GM12878 (cell line): ENCODE results near the gene PCCB. TPM values are rescaled to one million over a fixed set of nuclear protein-coding genes. Genes with fewer than 3 reads are reported as not detected.

ENCODE experiments used
- ATAC-seq: fragments of 200-7000 bp; cut with Tn5 transposase; 3 replicates; pipeline ENCODE4 v1.9.1; 2020; ENCODE audit warnings: mild to moderate bottlenecking, moderate library complexity
- BruUV-seq: library from RNA; stranded (reverse); fragments of 400-500 nt; replicated peaks from 2 replicates; lab custom pipeline; 2021; lab: Mats Ljungman, UMichigan
- CTCF ChIA-PET: fragments of 300-600 bp; sonication (Branson Sonifier 250); formaldehyde crosslinking; extraction: SDS; loops from one replicate; lab custom pipeline; 2021; ENCODE audit warnings: inconsistent platforms; lab: Yijun Ruan, JAX
- POLR2A ChIA-PET: fragments of 350-600 bp; formaldehyde crosslinking; extraction: SDS; loops from one replicate; lab custom pipeline; 2021; ENCODE audit warnings: inconsistent platforms; lab: Charles Lee
- RAD21 ChIA-PET: fragments of 300-600 bp; sonication (Branson Sonifier 250); formaldehyde crosslinking; loops from one replicate; lab custom pipeline; 2023; ENCODE audit warnings: antibody characterized with exemption; ENCODE audit not compliant: unreplicated experiment; lab: Charles Lee
- SMC1A ChIA-PET: fragments of 300-600 bp; sonication (Branson Sonifier 250); formaldehyde crosslinking; loops from one replicate; lab custom pipeline; 2023; ENCODE audit not compliant: unreplicated experiment, uncharacterized antibody; lab: Charles Lee
- DNase-seq: peaks from one replicate; pipeline ENCODE4 v3.0.0-alpha.2; 2011; ENCODE audit warnings: low read depth, low spot score
- FAIRE-seq: peaks from 3 replicates; lab custom pipeline; 2011; peaks lifted over from hg19 to GRCh38; lab: Jason Lieb, UNC
- H2AFZ ChIP-seq: 2 replicates; pipeline ENCODE4 v1.6.0; 2011; ENCODE audit warnings: low read depth, low read length, control low read depth; ENCODE audit not compliant: control insufficient read depth
- H3K27ac ChIP-seq: 2 replicates; pipeline ENCODE4 v1.5.1; 2011; ENCODE audit warnings: control low read depth; ENCODE audit not compliant: control insufficient read depth, insufficient read depth
- H3K27me3 ChIP-seq, 2 experiments: replicated peaks in 1 of 2; 2 replicates each; pipeline versions ENCODE4 v1.6.0 to v1.6.1; 2011; ENCODE audit warnings: low read length in 1 of 2; ENCODE audit not compliant: control insufficient read depth in 2 of 2, insufficient read depth in 2 of 2
- H3K36me3 ChIP-seq, 2 experiments: 2 replicates each; pipeline ENCODE4 v1.5.1; 2011; ENCODE audit warnings: low read length in 1 of 2; ENCODE audit not compliant: control insufficient read depth in 2 of 2, insufficient read depth in 2 of 2
- H3K4me1 ChIP-seq: 2 replicates; pipeline ENCODE4 v1.6.1; 2011; ENCODE audit warnings: mild to moderate bottlenecking, low read length, moderate library complexity, mixed read lengths; ENCODE audit not compliant: control insufficient read depth, insufficient read depth
- H3K4me2 ChIP-seq: 2 replicates; pipeline ENCODE4 v1.6.0; 2011; ENCODE audit warnings: control low read depth; ENCODE audit not compliant: control insufficient read depth, insufficient read depth
- H3K4me3 ChIP-seq: fragments of 200-600 bp; sonication (generic); 2 replicates; pipeline ENCODE4 v1.5.1; 2016
- H3K79me2 ChIP-seq: 2 replicates; pipeline ENCODE4 v1.6.0; 2011; ENCODE audit warnings: low read length; ENCODE audit not compliant: control insufficient read depth, insufficient read depth
- H3K9ac ChIP-seq: 2 replicates; pipeline ENCODE4 v1.8.0; 2011; ENCODE audit warnings: low read length, control low read depth, mixed read lengths; ENCODE audit not compliant: control insufficient read depth, insufficient read depth
- H3K9me3 ChIP-seq: replicated peaks from 3 replicates; pipeline ENCODE4 v1.5.1; 2011; ENCODE audit warnings: mild to moderate bottlenecking, low read length; ENCODE audit not compliant: control insufficient read depth, insufficient read depth
- H4K20me1 ChIP-seq: 2 replicates; pipeline ENCODE4 v1.6.0; 2011; ENCODE audit not compliant: control insufficient read depth, insufficient read depth
- BMI1 ChIP-seq: fragments of 450-650 bp; IDR thresholded peaks from 2 replicates; pipeline ENCODE4 v1.6.1; 2016; ENCODE audit warnings: mild to moderate bottlenecking, moderate library complexity, borderline replicate concordance
- CBFB ChIP-seq: IDR thresholded peaks from 2 replicates; pipeline ENCODE4 v1.6.1; 2016; ENCODE audit warnings: antibody characterized with exemption, low read depth
- IKZF2 ChIP-seq, 2 experiments: fragments of 450-650 bp; IDR thresholded peaks; 2 replicates each; pipeline ENCODE4 v1.6.1; 2017; ENCODE audit warnings: mild to moderate bottlenecking in 2 of 2, moderate library complexity in 2 of 2
- LARP7 ChIP-seq: fragments of 450-650 bp; IDR thresholded peaks from 2 replicates; pipeline ENCODE4 v1.6.1; 2017; ENCODE audit warnings: mild to moderate bottlenecking
- MLLT1 ChIP-seq: fragments of 450-650 bp; IDR thresholded peaks from 2 replicates; pipeline ENCODE4 v1.6.1; 2016; ENCODE audit warnings: mild to moderate bottlenecking
- TAF1 ChIP-seq: IDR thresholded peaks from 2 replicates; pipeline ENCODE4 v1.6.1; 2011; ENCODE audit warnings: mild to moderate bottlenecking, low read depth, low read length, borderline replicate concordance
- TBL1XR1 ChIP-seq: IDR thresholded peaks from 2 replicates; pipeline ENCODE4 v1.6.1; 2012; ENCODE audit warnings: low read depth, low read length, improper control_type of control experiment
- WRNIP1 ChIP-seq: IDR thresholded peaks from 2 replicates; pipeline ENCODE4 v1.6.1; 2011; ENCODE audit warnings: low read depth, low read length, improper control_type of control experiment, borderline replicate concordance
- WGBS: methylation state at CpG from one replicate; pipeline ENCODE4 v1.1.6; 2016; ENCODE audit warnings: low lambda C conversion rate; ENCODE audit not compliant: insufficient replicate concordance, insufficient coverage; ENCODE audit errors: missing lambda C conversion rate; 5-methylcytosine and 5-hydroxymethylcytosine counted together
- in situ Hi-C: fragments of 300-500 bp; cut with MboI; formaldehyde crosslinking; loops from 9 replicates; pipeline ENCODE4 v1.14.3; 2018; ENCODE audit warnings: mixed read lengths
- intact Hi-C: fragments of 100-400 bp; cut with micrococcal nuclease; formaldehyde crosslinking; loops from one replicate; pipeline ENCODE4 v1.14.2; 2022; ENCODE audit not compliant: unreplicated experiment
- polyA plus RNA-seq, 11 experiments: library from polyadenylated mRNA; depleted of rRNA in 4 of 11; unstranded in 6 of 11; stranded (reverse) in 5 of 11; fragments of >200 nt; fragmentation: Nextera tagmentation in 4 of 11; fragmentation: Illumina TruSeq in 1 of 11; extraction: Ambion mirVana in 4 of 11; extraction: Trizol in 1 of 11; gene quantifications; 1 replicate in 1 of 11; 2 replicates in 10 of 11; pipeline versions ENCODE4 v1.2.1 to v1.2.3, GENCODE V29; 2011 to 2016; ENCODE audit warnings: inconsistent platforms in 2 of 11, missing spikeins in 2 of 11, low read depth in 1 of 11
- total RNA-seq, 4 experiments: library from RNA; depleted of rRNA in 3 of 4; stranded (reverse); fragments of >200 nt in 3 of 4; fragmentation: Illumina TruSeq in 1 of 4; extraction: Trizol in 1 of 4; gene quantifications; 2 replicates each; pipeline versions ENCODE4 v1.2.1 to v1.2.3, GENCODE V29; 2013 to 2021
- TF ChIP-seq, protein P1 (sequence below): fragments of 450-650 bp; IDR thresholded peaks from 2 replicates; pipeline ENCODE4 v1.6.1; 2017; ENCODE audit warnings: mild to moderate bottlenecking, low read depth, inconsistent platforms; ENCODE audit not compliant: poor library complexity, severe bottlenecking
- TF ChIP-seq, protein P2 (sequence below): IDR thresholded peaks from 2 replicates; pipeline ENCODE4 v1.6.1; 2012; ENCODE audit warnings: mild to moderate bottlenecking, low read depth, low read length

Gene PCCB
- total and polyA plus RNA-seq, 10 of the 15 experiments (the other 5 are each of a cell fraction or from before 2014, with no cell fraction given): 67.2 to 133 (median 86.9) TPM

DNA sequence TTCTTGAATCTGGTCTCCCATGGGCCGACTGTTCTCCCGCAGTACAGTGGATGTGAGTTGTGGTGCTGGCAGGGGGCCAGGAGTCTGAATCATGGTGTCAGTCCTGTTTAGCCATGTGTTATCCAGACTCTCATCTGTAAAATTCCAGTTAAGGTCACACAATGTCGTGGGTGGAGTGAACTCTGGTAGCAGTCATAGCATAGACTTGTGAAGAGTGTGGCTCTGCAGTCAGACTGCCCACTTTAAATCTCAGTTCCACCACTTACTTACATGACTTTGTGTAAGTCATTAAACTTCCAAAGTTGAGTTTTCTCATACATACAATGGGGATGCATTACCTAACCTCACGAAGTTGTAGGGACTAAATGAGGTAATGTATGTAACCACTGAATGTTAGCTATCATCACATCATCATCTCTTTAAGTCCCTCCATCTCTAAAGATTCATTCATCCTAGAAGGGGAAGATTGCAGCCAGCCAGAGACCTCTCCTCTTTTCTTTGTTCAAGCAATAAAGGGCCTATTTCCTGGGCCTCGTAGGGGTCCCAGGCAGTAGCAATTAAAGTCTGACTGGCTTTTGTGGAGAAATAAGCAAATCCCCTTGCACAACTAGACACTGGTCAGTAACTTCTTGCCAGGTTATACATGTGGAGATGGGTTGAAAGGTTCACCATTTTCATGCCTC is 93.9 kb downstream of the PCCB start:
- DNase-seq (no peak), ATAC-seq (no peak), FAIRE-seq (no peak)
- no peak overlapping the region for H3K4me2 ChIP-seq
- H4K20me1 ChIP-seq: no peaks in the 10 kb centered on the region
- H3K27me3 ChIP-seq: no peaks in the 10 kb centered on the region
- no peak overlapping the region for H3K9ac ChIP-seq
- POLR2A ChIA-PET: no interaction called here
- CTCF ChIA-PET: no interaction called here
- SMC1A ChIA-PET: interaction anchor here (0.8 to 1.4 kb wide), 3 partner anchors 10 to 388 kb away, joined by 3 read pairs; no protein-coding TSS in a partner anchor
- WGBS: 87% methylated on average over 5 of the region's 5 CpGs
- H3K9me3 ChIP-seq: no peaks in the 10 kb centered on the region
- intact Hi-C loops (no loop called here), in situ Hi-C loops (no loop called here)
- H3K4me3 ChIP-seq: no peak overlapping the region
- H2AFZ ChIP-seq: no peak overlapping the region
- no peak for TF ChIP-seq TAF1
- H3K36me3 ChIP-seq: peaks cover 0 to 10% of the 10 kb centered on the region in 2 experiments; a peak in 1 of 4 replicates
- H3K4me1 ChIP-seq: no peaks in the 10 kb centered on the region
- RAD21 ChIA-PET: no interaction called here
- no TSS peak for BruUV-seq
- no peaks in the 10 kb centered on the region for H3K79me2 ChIP-seq
- no peak overlapping the region for H3K27ac ChIP-seq

GRCh38 chr3:136346486-136346885 is 96.3 kb downstream of the PCCB start:
- H3K4me3 ChIP-seq: no peak overlapping the region
- intact Hi-C loops: no loop called here
- in situ Hi-C loops: no loop called here
- no peak for TF ChIP-seq WRNIP1
- TF ChIP-seq MLLT1: no peak
- no peak for TF ChIP-seq IKZF2 (IDR thresholded peaks at IDR 0.05)
- TF ChIP-seq TBL1XR1: no peak
- no peak for TF ChIP-seq CBFB
- no peak for TF ChIP-seq LARP7
- TF ChIP-seq, protein P1, sequence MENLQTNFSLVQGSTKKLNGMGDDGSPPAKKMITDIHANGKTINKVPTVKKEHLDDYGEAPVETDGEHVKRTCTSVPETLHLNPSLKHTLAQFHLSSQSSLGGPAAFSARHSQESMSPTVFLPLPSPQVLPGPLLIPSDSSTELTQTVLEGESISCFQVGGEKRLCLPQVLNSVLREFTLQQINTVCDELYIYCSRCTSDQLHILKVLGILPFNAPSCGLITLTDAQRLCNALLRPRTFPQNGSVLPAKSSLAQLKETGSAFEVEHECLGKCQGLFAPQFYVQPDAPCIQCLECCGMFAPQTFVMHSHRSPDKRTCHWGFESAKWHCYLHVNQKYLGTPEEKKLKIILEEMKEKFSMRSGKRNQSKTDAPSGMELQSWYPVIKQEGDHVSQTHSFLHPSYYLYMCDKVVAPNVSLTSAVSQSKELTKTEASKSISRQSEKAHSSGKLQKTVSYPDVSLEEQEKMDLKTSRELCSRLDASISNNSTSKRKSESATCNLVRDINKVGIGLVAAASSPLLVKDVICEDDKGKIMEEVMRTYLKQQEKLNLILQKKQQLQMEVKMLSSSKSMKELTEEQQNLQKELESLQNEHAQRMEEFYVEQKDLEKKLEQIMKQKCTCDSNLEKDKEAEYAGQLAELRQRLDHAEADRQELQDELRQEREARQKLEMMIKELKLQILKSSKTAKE: no peak
- TF ChIP-seq, protein P2, sequence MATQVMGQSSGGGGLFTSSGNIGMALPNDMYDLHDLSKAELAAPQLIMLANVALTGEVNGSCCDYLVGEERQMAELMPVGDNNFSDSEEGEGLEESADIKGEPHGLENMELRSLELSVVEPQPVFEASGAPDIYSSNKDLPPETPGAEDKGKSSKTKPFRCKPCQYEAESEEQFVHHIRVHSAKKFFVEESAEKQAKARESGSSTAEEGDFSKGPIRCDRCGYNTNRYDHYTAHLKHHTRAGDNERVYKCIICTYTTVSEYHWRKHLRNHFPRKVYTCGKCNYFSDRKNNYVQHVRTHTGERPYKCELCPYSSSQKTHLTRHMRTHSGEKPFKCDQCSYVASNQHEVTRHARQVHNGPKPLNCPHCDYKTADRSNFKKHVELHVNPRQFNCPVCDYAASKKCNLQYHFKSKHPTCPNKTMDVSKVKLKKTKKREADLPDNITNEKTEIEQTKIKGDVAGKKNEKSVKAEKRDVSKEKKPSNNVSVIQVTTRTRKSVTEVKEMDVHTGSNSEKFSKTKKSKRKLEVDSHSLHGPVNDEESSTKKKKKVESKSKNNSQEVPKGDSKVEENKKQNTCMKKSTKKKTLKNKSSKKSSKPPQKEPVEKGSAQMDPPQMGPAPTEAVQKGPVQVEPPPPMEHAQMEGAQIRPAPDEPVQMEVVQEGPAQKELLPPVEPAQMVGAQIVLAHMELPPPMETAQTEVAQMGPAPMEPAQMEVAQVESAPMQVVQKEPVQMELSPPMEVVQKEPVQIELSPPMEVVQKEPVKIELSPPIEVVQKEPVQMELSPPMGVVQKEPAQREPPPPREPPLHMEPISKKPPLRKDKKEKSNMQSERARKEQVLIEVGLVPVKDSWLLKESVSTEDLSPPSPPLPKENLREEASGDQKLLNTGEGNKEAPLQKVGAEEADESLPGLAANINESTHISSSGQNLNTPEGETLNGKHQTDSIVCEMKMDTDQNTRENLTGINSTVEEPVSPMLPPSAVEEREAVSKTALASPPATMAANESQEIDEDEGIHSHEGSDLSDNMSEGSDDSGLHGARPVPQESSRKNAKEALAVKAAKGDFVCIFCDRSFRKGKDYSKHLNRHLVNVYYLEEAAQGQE: no peak
- no peak for TF ChIP-seq BMI1
- TF ChIP-seq, all 136 proteins: peak for 0
- H3K9me3 ChIP-seq: no peaks in the 10 kb centered on the region
- ChIA-PET RAD21 (no interaction called here), POLR2A (no interaction called here), CTCF (interaction anchor here (1.4 to 1.6 kb wide), 2 partner anchors 45 to 668 kb away, joined by 3 to 5 read pairs; no protein-coding TSS in a partner anchor), SMC1A (no interaction called here)
- H3K4me2 ChIP-seq: no peak overlapping the region
- BruUV-seq: no TSS peak
- peaks cover 0 to 10% of the 10 kb centered on the region in 2 experiments; a peak in 1 of 4 replicates for H3K36me3 ChIP-seq
- no peaks in the 10 kb centered on the region for H3K27me3 ChIP-seq
- H3K79me2 ChIP-seq: no peaks in the 10 kb centered on the region
- no peak for FAIRE-seq
- H3K9ac ChIP-seq: no peak overlapping the region
- no peaks in the 10 kb centered on the region for H4K20me1 ChIP-seq
- no peak overlapping the region for H2AFZ ChIP-seq
- H3K4me1 ChIP-seq: no peaks in the 10 kb centered on the region
- H3K27ac ChIP-seq: no peak overlapping the region
- DNase-seq: no peak
- ATAC-seq: no peak
- over 99% methylated on average over 5 of the region's 5 CpGs for WGBS
